NT2/D1 (cell line): Measurements from ENCODE around the gene HSD17B8.

ENCODE experiments used
- YY1 ChIP-seq: IDR thresholded peaks from 2 replicates; pipeline ENCODE4 v1.6.1; 2011; ENCODE audit not compliant: insufficient read length, insufficient read depth
- ZNF274 ChIP-seq: IDR thresholded peaks from 2 replicates; pipeline ENCODE4 v1.6.1; 2011; ENCODE audit warnings: mild to moderate bottlenecking, low read depth, low read length

DNA sequence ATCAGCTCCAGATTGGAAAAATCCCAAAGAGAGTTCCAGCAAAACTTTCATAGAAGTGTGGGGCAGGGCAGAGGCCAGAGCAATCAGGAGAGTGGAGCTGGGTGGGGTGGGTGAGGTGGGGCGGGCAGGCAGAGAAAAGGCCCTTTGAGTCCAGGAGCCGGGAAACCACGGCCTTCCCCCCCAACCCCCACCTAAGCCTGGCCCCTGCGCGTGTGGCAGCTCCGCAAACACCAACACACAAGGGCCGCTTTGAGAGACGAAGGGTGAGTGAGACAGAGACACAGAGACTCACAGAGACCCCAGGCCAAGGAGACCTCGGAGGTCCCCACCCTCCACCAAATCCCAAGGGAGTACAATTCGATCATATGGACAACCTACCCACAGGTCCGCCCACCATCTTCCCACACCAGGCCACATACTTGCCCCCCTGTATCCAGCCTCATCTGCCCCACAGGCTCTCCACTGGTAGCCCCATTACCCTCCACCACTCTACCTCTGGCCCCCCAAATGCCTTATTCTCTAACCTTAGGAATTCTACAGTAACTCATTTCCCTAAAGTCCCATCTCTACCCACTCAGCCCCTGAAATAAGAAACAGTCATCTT lies 13.8 kb upstream of the HSD17B8 start:
- no peak for TF ChIP-seq YY1
- TF ChIP-seq ZNF274: no peak
